HG03575 (cell line): ENCODE data around the gene SHISA4.

Experiments
- ATAC-seq: cut with Tn5 transposase; IDR thresholded peaks from one replicate; pipeline ENCODE4 v1.9.1; 2021; ENCODE audit not compliant: unreplicated experiment, insufficient number of reproducible peaks, low FRiP score; ENCODE audit errors: extremely low read depth

Gene SHISA4

GRCh38 chr1:201877877-201878401 lies 10.8 kb upstream of the SHISA4 start:
- no peak for ATAC-seq

- no peak for ATAC-seq
These were observed 7.6 kb upstream of the SHISA4 start for GRCh38 chr1:201880928-201881571.

GRCh38 chr1:201881617-201882016 lies 7.1 kb upstream of the SHISA4 start:
- no peak for ATAC-seq

GRCh38 chr1:201882665-201883132 lies 6.0 kb upstream of the SHISA4 start:
- no peak for ATAC-seq

- no peak for ATAC-seq
These were observed 5.4 kb upstream of the SHISA4 start for GRCh38 chr1:201883266-201883665.

GRCh38 chr1:201883786-201884185 lies 4.9 kb upstream of the SHISA4 start:
- no peak for ATAC-seq

GRCh38 chr1:201884425-201884824 lies 4.3 kb upstream of the SHISA4 start:
- no peak for ATAC-seq

- no peak for ATAC-seq
These were observed 3.1 kb upstream of the SHISA4 start for GRCh38 chr1:201885531-201886075.

GRCh38 chr1:201886103-201886885 lies 2.4 kb upstream of the SHISA4 start:
- ATAC-seq, result no peak

- ATAC-seq, result no peak
These were observed 1.4 kb upstream of the SHISA4 start for GRCh38 chr1:201887116-201887866.

GRCh38 chr1:201889090-201889968 lies 631 bp downstream of the SHISA4 start:
- no peak for ATAC-seq

GRCh38 chr1:201890223-201890622 lies 1.5 kb downstream of the SHISA4 start:
- no peak for ATAC-seq

GRCh38 chr1:201890806-201891450 lies 2.2 kb downstream of the SHISA4 start:
- no peak for ATAC-seq

GRCh38 chr1:201891451-201892045 lies 2.9 kb downstream of the SHISA4 start:
- no peak for ATAC-seq

GRCh38 chr1:201892211-201892610 lies 3.5 kb downstream of the SHISA4 start:
- no peak for ATAC-seq

GRCh38 chr1:201893431-201893830 lies 4.7 kb downstream of the SHISA4 start:
- ATAC-seq, result no peak

GRCh38 chr1:201894343-201895119 lies 5.8 kb downstream of the SHISA4 start:
- ATAC-seq, result no peak
